Fibroblast of the aortic adventitia (primary cell): ENCODE measurements around the gene TYK2. TPM values are rescaled to one million over a fixed set of nuclear protein-coding genes. Genes with fewer than 3 reads are reported as not detected.

Experiments
- DNase-seq: peaks from one replicate; pipeline ENCODE4 v3.0.0-alpha.2; 2010; ENCODE audit warnings: low read depth
- H3K4me3 ChIP-seq: 2 replicates; pipeline ENCODE4 v1.5.1; 2011; ENCODE audit warnings: low read depth, mild to moderate bottlenecking, control low read depth, low read length, moderate library complexity
- total RNA-seq: library from RNA; depleted of rRNA; stranded (reverse); fragments of >200 nt; gene quantifications from 2 replicates; pipeline ENCODE4 v1.2.3, GENCODE V29; 2012; ENCODE audit warnings: low replicate concordance
- TF ChIP-seq, protein P1 (sequence below): IDR thresholded peaks from 2 replicates; pipeline ENCODE4 v1.5.1; 2011; ENCODE audit warnings: mild to moderate bottlenecking, low read length, control low read depth, inconsistent platforms; ENCODE audit not compliant: insufficient read depth

TYK2 gene
- total RNA-seq, 1 donor: 51.5 TPM

DNA sequence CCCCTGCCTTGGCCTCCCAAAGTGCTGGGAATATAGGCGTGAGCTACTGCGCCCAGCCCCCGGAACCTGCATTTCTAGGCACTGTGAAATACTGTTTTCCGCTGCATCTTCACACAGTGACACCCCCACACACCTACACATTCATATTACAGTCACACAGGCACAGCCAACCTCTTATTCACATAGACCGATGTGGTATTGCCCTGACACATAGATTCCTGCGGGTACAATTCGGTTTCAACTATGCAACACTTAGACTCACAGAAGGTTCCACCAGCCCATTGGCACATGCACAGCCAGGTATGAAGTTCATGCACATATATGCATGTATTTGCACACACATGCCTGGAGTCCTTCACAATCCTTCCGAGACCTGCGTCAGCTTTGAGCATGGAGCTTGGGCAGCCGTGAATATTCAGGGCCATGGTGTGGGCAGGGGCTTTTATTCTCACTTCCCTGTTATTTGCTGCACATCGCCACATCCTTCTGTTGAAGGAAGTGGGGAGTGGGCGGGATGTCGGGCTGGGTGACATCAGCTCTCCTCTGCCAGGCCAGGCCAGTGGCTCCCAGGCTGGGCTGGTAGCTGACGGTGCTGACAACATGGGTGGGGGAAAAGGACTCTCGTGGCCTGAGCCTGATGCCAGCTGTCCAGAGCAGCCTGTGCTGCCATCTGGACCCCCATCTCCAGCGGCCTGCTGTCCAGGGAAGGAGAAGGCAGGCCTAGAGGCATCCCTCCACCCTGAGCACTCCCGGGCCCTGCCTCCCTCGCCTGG, 28.3 kb upstream of the TYK2 start:
- no peak for DNase-seq

DNA sequence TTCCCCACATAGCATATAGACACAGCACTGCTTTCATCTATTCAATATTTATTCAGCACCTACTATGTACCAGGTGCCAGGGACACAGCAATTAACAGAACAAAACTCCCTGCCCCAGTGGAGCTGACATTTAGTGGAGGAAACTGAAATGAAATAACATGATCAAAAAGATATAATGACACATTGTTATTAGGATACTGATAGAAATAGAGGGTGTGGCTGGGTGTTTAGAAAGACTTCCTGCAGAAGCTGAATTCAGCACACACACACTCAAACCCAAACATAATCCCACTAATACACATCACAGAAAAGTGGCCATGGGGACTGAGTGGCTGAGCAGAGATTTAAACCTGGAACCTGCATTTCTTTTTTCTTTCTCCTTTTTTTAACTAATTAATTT, 26.7 kb upstream of the TYK2 start:
- no peak overlapping the region for H3K4me3 ChIP-seq
- no peak for DNase-seq
- TF ChIP-seq, protein P1, sequence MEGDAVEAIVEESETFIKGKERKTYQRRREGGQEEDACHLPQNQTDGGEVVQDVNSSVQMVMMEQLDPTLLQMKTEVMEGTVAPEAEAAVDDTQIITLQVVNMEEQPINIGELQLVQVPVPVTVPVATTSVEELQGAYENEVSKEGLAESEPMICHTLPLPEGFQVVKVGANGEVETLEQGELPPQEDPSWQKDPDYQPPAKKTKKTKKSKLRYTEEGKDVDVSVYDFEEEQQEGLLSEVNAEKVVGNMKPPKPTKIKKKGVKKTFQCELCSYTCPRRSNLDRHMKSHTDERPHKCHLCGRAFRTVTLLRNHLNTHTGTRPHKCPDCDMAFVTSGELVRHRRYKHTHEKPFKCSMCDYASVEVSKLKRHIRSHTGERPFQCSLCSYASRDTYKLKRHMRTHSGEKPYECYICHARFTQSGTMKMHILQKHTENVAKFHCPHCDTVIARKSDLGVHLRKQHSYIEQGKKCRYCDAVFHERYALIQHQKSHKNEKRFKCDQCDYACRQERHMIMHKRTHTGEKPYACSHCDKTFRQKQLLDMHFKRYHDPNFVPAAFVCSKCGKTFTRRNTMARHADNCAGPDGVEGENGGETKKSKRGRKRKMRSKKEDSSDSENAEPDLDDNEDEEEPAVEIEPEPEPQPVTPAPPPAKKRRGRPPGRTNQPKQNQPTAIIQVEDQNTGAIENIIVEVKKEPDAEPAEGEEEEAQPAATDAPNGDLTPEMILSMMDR: no peak

More for the DNA sequence above, 28.3 kb upstream of the TYK2 start:
- no peak overlapping the region for H3K4me3 ChIP-seq
- TF ChIP-seq, protein P1: no peak

DNA sequence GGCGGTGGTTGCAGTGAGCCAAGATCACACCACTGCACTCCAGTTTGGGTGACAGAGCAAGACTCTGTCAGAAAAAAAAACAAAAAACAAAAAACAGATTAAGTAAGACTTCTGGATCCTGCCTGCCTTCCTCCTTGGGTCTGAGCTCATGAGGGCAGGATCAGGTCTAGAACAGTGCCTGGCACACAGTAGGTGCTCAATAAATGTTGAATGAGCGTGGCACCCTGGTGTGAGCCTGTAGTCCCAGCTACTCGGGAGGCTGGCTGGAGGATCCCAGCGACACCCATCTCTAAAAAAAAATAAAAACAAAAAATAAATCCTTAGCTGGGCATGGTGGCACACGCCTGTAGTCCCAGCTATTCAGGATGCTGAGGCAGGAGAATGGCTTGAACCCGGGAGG, 25.8 kb upstream of the TYK2 start:
- no peak overlapping the region for H3K4me3 ChIP-seq
- TF ChIP-seq, protein P1: no peak
- no peak for DNase-seq

DNA sequence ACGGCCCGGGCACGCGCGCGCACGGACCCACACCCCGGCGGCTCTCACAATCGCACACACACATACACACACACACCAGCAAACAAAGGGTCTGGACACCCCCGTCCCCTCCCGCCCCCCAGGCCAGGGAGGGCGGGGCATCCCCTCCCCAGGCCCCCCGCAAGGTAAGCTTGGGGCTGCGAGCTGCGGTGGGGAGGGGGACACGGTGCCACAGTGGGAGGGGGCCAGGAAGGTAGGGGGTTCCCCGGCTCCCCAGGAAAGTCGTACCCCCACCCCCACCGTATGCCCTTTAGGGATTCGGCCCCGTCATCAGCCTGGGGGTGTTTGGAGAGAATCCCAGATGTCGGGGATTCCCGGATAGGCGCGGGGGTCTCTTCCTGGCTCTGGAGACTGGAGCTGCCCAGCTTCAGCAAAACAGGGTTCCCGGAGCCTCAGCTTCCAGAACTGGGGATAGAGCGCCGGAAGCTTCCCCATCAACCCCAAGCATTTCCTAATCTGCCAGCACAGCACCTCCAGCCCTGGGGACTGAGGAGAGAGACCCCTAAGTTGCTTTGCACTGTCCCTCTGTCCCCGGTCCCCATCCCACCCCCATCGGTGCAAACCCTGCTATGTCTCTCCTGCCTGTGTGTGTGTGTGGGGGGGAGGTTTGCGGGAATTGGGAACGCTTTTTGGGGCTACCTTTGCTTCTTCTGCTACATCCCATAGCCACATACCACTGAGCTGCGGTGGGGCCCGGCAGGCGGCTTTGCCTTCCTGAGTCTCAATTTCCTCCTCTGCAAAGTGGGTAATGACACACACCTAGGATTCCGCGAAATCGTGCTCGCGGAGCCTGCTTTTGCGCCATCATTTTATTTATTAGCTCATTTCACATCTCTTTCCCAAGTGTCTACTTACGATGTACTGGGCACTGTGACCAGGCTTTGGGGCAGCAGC, 24.8 kb upstream of the TYK2 start:
- H3K4me3 ChIP-seq: peak overlapping the region; percentile 99
- TF ChIP-seq, protein P1: no peak
- no peak for DNase-seq

DNA sequence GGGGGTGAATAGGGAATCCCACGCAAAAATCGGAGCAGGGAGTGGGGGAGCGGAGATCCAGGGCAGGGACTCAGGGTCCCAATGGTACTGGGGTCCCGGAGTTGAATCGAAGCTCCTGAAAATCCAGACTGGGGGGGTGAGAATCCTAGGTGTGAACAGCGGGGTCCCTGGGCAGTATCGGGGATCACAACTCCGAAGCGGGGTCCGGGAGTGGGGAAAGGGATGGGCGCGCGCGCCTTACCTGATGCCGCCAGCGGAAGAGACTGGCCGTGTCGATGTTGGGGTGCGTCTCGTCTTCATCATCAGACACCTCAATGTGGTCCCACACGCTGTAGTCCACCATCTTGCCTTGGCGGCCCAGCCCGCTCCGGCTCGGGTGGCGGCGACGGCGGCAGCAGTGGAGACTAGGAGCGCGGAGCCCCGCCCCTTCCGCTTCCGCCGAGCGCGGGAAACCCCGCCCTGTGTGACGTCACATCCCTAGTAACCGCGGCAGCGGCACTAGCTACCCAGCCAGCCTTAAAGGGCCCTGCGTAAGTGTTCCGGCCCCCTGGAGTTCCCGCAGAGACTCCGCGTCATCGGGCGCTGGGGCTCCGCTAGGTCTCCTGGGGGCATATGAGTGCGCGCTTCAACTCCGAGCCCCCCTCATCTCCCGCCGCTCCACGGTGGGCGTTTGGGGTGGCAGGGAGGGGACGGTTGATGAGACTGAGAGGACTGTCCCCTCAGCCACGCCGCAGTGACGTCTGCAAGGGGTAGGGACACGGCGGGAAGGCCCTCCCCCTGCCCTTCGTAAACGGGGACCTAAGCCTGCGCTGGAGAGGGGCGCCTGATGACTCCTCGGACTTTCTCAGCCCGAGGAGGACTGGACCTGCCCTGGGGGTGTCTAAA, 23.0 kb upstream of the TYK2 start, which contains the start of gene CDC37:
CDC37 (minus strand) TSS at position 406 of the 885 bp plus-strand sequence; CDS start at position 343, 63 bp downstream.
- H3K4me3 ChIP-seq: peak within 1 kb of the TSS; percentile 99
- TF ChIP-seq, protein P1: no peak
- DNase-seq: peak; percentile 96

DNA sequence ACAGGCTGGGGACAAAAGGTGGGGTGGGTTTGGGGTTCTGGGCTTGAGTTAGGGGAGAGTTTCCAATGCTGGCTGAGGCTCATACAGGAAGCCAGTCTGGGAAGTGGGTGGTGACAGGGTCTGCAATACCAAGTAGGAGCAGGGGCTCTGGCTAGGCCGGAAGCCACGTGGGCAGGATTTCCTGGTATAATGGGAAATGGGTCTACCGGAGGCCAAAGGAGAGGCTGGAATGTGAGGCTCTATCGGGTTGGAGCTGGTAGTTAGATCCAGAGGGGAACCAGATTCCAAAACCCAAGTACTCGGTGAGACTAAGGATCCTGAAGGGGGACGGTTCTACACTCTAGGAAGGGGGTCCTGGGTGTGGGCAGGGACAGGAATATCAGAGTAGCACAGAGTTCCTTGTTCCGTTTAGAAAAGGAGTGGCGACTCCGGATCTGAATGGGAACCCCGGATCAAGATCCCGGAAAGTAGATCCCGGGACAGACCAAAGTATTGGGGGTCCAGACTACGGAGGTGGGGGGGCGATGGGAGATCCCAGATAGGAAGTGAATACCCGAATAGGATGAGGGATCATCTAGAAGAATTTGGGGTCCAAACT, 22.2 kb upstream of the TYK2 start:
- TF ChIP-seq, protein P1: no peak
- peak; percentile 44 for DNase-seq
- peak overlapping the region; percentile 99 for H3K4me3 ChIP-seq
